SK-N-SH (cell line): Measurements from ENCODE around the gene KDM1A. TPM values are rescaled to one million over a fixed set of nuclear protein-coding genes. Genes with fewer than 3 reads are reported as not detected.

ENCODE experiments used
- CTCF ChIA-PET: fragments of 300-600, 350-600 bp; formaldehyde crosslinking; extraction: SDS; loops from one replicate; lab custom pipeline; 2021; lab: Yijun Ruan, JAX
- POLR2A ChIA-PET: fragments of 350-600 bp; sonication (Branson Sonifier 250); formaldehyde crosslinking; extraction: SDS; loops from one replicate; lab custom pipeline; 2020; ENCODE audit warnings: antibody characterized with exemption, inconsistent platforms; lab: Yijun Ruan, JAX
- DNase-seq: peaks from one replicate; pipeline ENCODE4 v3.0.0; 2012
- H2AFZ ChIP-seq: fragments of 200-600 bp; sonication (generic); 2 replicates; pipeline ENCODE4 v1.8.1; 2016; ENCODE audit warnings: antibody characterized with exemption, mild to moderate bottlenecking, low read depth
- H3F3A ChIP-seq: fragments of 200-600 bp; sonication (generic); replicated peaks from 2 replicates; pipeline ENCODE3; 2016; ENCODE audit warnings: antibody characterized with exemption, mild to moderate bottlenecking; ENCODE audit not compliant: insufficient read depth
- H3K27ac ChIP-seq, 2 experiments: fragments of 200-500 bp in 1 of 2; fragments of 200-600 bp in 1 of 2; sonication (Bioruptor generic) in 1 of 2; sonication (generic), shearing (Covaris generic) in 1 of 2; 2 replicates each; pipeline versions ENCODE4 v1.5.1 to v1.6.1; 2014 to 2016; ENCODE audit warnings: low read depth in 2 of 2, inconsistent platforms in 1 of 2, low read length in 1 of 2, mild to moderate bottlenecking in 1 of 2, mixed read lengths in 1 of 2
- H3K27me3 ChIP-seq: fragments of 200-600 bp; sonication (generic), shearing (Covaris generic); 2 replicates; pipeline ENCODE4 v1.6.1; 2016; ENCODE audit warnings: mixed run types; ENCODE audit not compliant: insufficient read depth
- H3K36me3 ChIP-seq, 2 experiments: fragments of 200-500 bp in 1 of 2; fragments of 200-600 bp in 1 of 2; sonication (Bioruptor generic) in 1 of 2; sonication (generic) in 1 of 2; replicated peaks in 1 of 2; 2 replicates each; pipeline versions ENCODE3 to v1.5.1; 2014 to 2016; ENCODE audit warnings: low read length in 1 of 2, mild to moderate bottlenecking in 1 of 2; ENCODE audit not compliant: insufficient read depth in 2 of 2, control insufficient read depth in 1 of 2
- H3K4me1 ChIP-seq, 2 experiments: fragments of 200-500 bp in 1 of 2; fragments of 200-600 bp in 1 of 2; sonication (Bioruptor generic) in 1 of 2; sonication (generic), shearing (Covaris generic) in 1 of 2; 2 replicates each; pipeline versions ENCODE4 v1.5.1 to v1.6.1; 2014 to 2016; ENCODE audit warnings: low read depth in 1 of 2, low read length in 1 of 2, mixed run types in 1 of 2; ENCODE audit not compliant: insufficient read depth in 2 of 2, control insufficient read depth in 1 of 2
- H3K4me2 ChIP-seq: fragments of 200-600 bp; sonication (generic), shearing (Covaris generic); 2 replicates; pipeline ENCODE4 v1.6.1; 2017; ENCODE audit warnings: mixed run types
- H3K4me3 ChIP-seq, 2 experiments: fragments of 200-500 bp in 1 of 2; fragments of 200-600 bp in 1 of 2; sonication (Bioruptor generic) in 1 of 2; sonication (generic), shearing (Covaris generic) in 1 of 2; 2 replicates each; pipeline versions ENCODE4 v1.5.1 to v1.8.1; 2014 to 2016; ENCODE audit warnings: low read depth in 2 of 2, inconsistent platforms in 1 of 2, low read length in 1 of 2, mild to moderate bottlenecking in 1 of 2, mixed read lengths in 1 of 2, moderate library complexity in 1 of 2
- H3K79me2 ChIP-seq: fragments of 200-600 bp; sonication (generic); 2 replicates; pipeline ENCODE4 v1.8.1; 2017; ENCODE audit warnings: mild to moderate bottlenecking; ENCODE audit not compliant: insufficient read depth
- H3K9ac ChIP-seq: fragments of 200-600 bp; sonication (generic); 2 replicates; pipeline ENCODE4 v1.6.1; 2017; ENCODE audit warnings: mixed run types
- H3K9me2 ChIP-seq: fragments of 200-600 bp; sonication (generic); 2 replicates; pipeline ENCODE4 v1.6.1; 2017; ENCODE audit warnings: mixed run types
- H3K9me3 ChIP-seq: fragments of 200-600 bp; sonication (generic); 2 replicates; pipeline ENCODE4 v1.6.1; 2017; ENCODE audit warnings: mixed run types, mild to moderate bottlenecking, moderate library complexity
- H4K20me1 ChIP-seq: fragments of 200-600 bp; sonication (generic); 2 replicates; pipeline ENCODE4 v1.6.1; 2017; ENCODE audit warnings: mild to moderate bottlenecking, mixed run types; ENCODE audit not compliant: insufficient read depth
- EZH2phosphoT487 ChIP-seq: fragments of 200-600 bp; sonication (generic); IDR thresholded peaks from 2 replicates; pipeline ENCODE4 v1.6.1; 2017; ENCODE audit warnings: low read depth, mixed run types, mild to moderate bottlenecking, antibody characterized with exemption, moderate library complexity, borderline replicate concordance
- FOXM1 ChIP-seq: IDR thresholded peaks from 2 replicates; pipeline ENCODE4 v1.4.0; 2012; ENCODE audit warnings: low read depth, mild to moderate bottlenecking
- GABPA ChIP-seq: IDR thresholded peaks from 2 replicates; pipeline ENCODE4 v1.4.0; 2012; ENCODE audit warnings: low read depth, mild to moderate bottlenecking
- MXI1 ChIP-seq: IDR thresholded peaks from 2 replicates; pipeline ENCODE4 v1.6.1; 2012; ENCODE audit warnings: mild to moderate bottlenecking, low read depth, low read length, improper control_type of control experiment
- NRF1 ChIP-seq: IDR thresholded peaks from 2 replicates; pipeline ENCODE4 v1.6.1; 2012; ENCODE audit warnings: low read depth, mild to moderate bottlenecking, low read length
- RFX5 ChIP-seq: IDR thresholded peaks from 2 replicates; pipeline ENCODE4 v1.6.1; 2012; ENCODE audit warnings: mild to moderate bottlenecking, improper control_type of control experiment, low read length
- RXRA ChIP-seq: IDR thresholded peaks from 2 replicates; pipeline ENCODE4 v1.4.0; 2012; ENCODE audit warnings: low read depth, mild to moderate bottlenecking, borderline replicate concordance
- SMC3 ChIP-seq: IDR thresholded peaks from 2 replicates; pipeline ENCODE4 v1.6.1; 2012; ENCODE audit warnings: low read depth, low read length, improper control_type of control experiment
- TAF1 ChIP-seq: IDR thresholded peaks from 2 replicates; pipeline ENCODE4 v1.6.1; 2012; ENCODE audit warnings: low read depth, mild to moderate bottlenecking, low read length, moderate library complexity, borderline replicate concordance
- TCF12 ChIP-seq: IDR thresholded peaks from 2 replicates; pipeline ENCODE4 v1.4.0; 2012
- YY1 ChIP-seq: IDR thresholded peaks from 2 replicates; pipeline ENCODE4 v1.4.0; 2012; ENCODE audit warnings: low read depth, mild to moderate bottlenecking
- ZBTB33 ChIP-seq: IDR thresholded peaks from 2 replicates; pipeline ENCODE4 v1.4.0; 2012; ENCODE audit warnings: low read depth, borderline replicate concordance
- WGBS: methylation state at CpG from one replicate; pipeline ENCODE4 v1.1.6; 2017; ENCODE audit warnings: low lambda C conversion rate; 5-methylcytosine and 5-hydroxymethylcytosine counted together
- polyA plus RNA-seq, 3 experiments: library from polyadenylated mRNA; depleted of rRNA; stranded (reverse); fragments of >200 nt; gene quantifications; 2 replicates each; pipeline ENCODE4 v1.2.3, GENCODE V29; 2012
- TF ChIP-seq, protein P1 (sequence below): fragments of 200-600 bp; sonication (generic); IDR thresholded peaks from 2 replicates; pipeline ENCODE4 v1.6.1; 2017; ENCODE audit warnings: antibody characterized with exemption, mild to moderate bottlenecking, moderate library complexity
- TF ChIP-seq, protein P2 (sequence below): fragments of 150-350 bp; IDR thresholded peaks from 2 replicates; pipeline ENCODE4 v1.6.1; 2016; ENCODE audit warnings: mild to moderate bottlenecking, low read depth, low read length
- TF ChIP-seq, protein P3 (sequence below): IDR thresholded peaks from 2 replicates; pipeline ENCODE4 v1.4.0; 2012; ENCODE audit warnings: low read depth
- TF ChIP-seq, protein P4 (sequence below): IDR thresholded peaks from 2 replicates; pipeline ENCODE4 v1.6.1; 2012; ENCODE audit warnings: mild to moderate bottlenecking, low read depth, low read length, moderate library complexity

KDM1A gene
- polyA plus RNA-seq, 1 of the 3 experiments (the other 2 are of a cell fraction): 71.0 TPM

DNA sequence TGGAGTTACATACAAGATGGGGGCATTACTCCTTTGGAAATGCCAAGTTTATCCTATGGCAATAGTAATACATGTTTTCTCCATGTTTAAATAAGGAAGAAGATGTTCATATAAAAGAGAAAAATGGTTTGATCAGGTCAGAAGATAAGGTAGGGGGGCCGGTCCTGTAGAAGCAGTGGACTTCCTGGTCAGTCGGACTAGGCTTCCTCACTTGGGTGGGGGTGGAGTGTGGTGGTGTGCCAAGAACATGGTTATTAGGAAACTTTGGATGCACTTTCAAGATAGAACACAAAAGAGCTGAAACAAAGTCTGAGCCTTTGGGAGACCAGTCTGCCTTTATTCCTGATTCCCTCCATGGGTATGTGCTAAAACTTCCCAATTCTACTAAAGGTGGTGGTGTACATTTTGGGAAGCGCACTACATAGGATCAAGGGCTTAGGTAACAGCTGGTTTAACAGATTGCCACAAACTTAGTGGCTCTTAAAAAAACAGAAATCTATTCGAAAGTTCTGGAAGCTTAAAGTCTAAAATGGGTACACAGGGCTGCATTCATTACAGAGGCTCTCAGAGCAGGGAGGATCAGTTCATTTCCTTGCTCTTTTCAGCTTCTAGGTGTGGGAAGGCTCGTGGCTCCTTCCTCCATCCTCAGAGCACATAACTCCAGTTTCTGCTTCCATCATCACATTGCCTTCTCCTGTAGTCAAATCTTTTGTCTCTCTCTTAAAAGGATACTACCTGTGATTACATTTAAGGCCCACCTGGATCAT lies 64.6 kb downstream of the KDM1A start:
- Histone ChIP-seq H3K9ac (no peak overlapping the region), H3F3A (peaks cover 12% of the 10 kb centered on the region), H3K4me1 (no peaks in the 10 kb centered on the region), H3K4me2 (no peak overlapping the region), H4K20me1 (peaks cover 7% of the 10 kb centered on the region), H3K4me3 (no peak overlapping the region), H3K27me3 (no peaks in the 10 kb centered on the region), H3K9me2 (no peaks in the 10 kb centered on the region), H3K79me2 (peaks cover 11% of the 10 kb centered on the region; the same call in 1 of the 2 replicates), H3K36me3 (peaks cover 72 to 99% of the 10 kb centered on the region in 2 experiments), H3K27ac (no peak overlapping the region), H3K9me3 (no peaks in the 10 kb centered on the region), H2AFZ (no peak overlapping the region)
- WGBS: 92% methylated on average over 5 of the region's 5 CpGs
- DNase-seq: no peak
- TF ChIP-seq RXRA: no peak
- ChIA-PET CTCF (interaction anchor here (1.0 to 2.0 kb wide), 2 partner anchors 101 to 107 kb away, joined by 4 to 5 read pairs; no protein-coding TSS in a partner anchor), POLR2A (no interaction called here)

GRCh38 chr1:23084880-23085279 lies 65.6 kb downstream of the KDM1A start:
- peaks cover 62 to 94% of the 10 kb centered on the region in 2 experiments for H3K36me3 ChIP-seq
- POLR2A ChIA-PET: no interaction called here
- TF ChIP-seq SMC3: no peak
- no peak for TF ChIP-seq FOXM1
- TF ChIP-seq TAF1: no peak
- TF ChIP-seq MXI1: no peak
- TF ChIP-seq, protein P1, sequence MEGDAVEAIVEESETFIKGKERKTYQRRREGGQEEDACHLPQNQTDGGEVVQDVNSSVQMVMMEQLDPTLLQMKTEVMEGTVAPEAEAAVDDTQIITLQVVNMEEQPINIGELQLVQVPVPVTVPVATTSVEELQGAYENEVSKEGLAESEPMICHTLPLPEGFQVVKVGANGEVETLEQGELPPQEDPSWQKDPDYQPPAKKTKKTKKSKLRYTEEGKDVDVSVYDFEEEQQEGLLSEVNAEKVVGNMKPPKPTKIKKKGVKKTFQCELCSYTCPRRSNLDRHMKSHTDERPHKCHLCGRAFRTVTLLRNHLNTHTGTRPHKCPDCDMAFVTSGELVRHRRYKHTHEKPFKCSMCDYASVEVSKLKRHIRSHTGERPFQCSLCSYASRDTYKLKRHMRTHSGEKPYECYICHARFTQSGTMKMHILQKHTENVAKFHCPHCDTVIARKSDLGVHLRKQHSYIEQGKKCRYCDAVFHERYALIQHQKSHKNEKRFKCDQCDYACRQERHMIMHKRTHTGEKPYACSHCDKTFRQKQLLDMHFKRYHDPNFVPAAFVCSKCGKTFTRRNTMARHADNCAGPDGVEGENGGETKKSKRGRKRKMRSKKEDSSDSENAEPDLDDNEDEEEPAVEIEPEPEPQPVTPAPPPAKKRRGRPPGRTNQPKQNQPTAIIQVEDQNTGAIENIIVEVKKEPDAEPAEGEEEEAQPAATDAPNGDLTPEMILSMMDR: no peak
- no peak for TF ChIP-seq TCF12
- TF ChIP-seq, protein P2, sequence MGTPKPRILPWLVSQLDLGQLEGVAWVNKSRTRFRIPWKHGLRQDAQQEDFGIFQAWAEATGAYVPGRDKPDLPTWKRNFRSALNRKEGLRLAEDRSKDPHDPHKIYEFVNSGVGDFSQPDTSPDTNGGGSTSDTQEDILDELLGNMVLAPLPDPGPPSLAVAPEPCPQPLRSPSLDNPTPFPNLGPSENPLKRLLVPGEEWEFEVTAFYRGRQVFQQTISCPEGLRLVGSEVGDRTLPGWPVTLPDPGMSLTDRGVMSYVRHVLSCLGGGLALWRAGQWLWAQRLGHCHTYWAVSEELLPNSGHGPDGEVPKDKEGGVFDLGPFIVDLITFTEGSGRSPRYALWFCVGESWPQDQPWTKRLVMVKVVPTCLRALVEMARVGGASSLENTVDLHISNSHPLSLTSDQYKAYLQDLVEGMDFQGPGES: no peak
- TF ChIP-seq GABPA: no peak
- TF ChIP-seq, protein P3, sequence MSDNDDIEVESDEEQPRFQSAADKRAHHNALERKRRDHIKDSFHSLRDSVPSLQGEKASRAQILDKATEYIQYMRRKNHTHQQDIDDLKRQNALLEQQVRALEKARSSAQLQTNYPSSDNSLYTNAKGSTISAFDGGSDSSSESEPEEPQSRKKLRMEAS: no peak
- TF ChIP-seq, protein P4, sequence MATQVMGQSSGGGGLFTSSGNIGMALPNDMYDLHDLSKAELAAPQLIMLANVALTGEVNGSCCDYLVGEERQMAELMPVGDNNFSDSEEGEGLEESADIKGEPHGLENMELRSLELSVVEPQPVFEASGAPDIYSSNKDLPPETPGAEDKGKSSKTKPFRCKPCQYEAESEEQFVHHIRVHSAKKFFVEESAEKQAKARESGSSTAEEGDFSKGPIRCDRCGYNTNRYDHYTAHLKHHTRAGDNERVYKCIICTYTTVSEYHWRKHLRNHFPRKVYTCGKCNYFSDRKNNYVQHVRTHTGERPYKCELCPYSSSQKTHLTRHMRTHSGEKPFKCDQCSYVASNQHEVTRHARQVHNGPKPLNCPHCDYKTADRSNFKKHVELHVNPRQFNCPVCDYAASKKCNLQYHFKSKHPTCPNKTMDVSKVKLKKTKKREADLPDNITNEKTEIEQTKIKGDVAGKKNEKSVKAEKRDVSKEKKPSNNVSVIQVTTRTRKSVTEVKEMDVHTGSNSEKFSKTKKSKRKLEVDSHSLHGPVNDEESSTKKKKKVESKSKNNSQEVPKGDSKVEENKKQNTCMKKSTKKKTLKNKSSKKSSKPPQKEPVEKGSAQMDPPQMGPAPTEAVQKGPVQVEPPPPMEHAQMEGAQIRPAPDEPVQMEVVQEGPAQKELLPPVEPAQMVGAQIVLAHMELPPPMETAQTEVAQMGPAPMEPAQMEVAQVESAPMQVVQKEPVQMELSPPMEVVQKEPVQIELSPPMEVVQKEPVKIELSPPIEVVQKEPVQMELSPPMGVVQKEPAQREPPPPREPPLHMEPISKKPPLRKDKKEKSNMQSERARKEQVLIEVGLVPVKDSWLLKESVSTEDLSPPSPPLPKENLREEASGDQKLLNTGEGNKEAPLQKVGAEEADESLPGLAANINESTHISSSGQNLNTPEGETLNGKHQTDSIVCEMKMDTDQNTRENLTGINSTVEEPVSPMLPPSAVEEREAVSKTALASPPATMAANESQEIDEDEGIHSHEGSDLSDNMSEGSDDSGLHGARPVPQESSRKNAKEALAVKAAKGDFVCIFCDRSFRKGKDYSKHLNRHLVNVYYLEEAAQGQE: no peak
- TF ChIP-seq EZH2phosphoT487: no peak
- TF ChIP-seq NRF1: no peak
- TF ChIP-seq ZBTB33: no peak
- TF ChIP-seq YY1: no peak
- TF ChIP-seq RFX5: no peak

More at GRCh38 chr1:23084880-23085279, 65.6 kb downstream of the KDM1A start:
- Histone ChIP-seq H3K9ac (no peak overlapping the region), H3K4me3 (no peak overlapping the region), H3K9me3 (no peaks in the 10 kb centered on the region), H3K4me2 (no peak overlapping the region), H3K9me2 (no peaks in the 10 kb centered on the region), H3K27ac (no peak overlapping the region), H3K4me1 (no peaks in the 10 kb centered on the region), H3K79me2 (peaks cover 11% of the 10 kb centered on the region; the same call in 1 of the 2 replicates), H4K20me1 (peaks cover 13% of the 10 kb centered on the region), H2AFZ (no peak overlapping the region), H3K27me3 (no peaks in the 10 kb centered on the region), H3F3A (peaks cover 9% of the 10 kb centered on the region)
- CTCF ChIA-PET: interaction anchor here (0.6 to 3.7 kb wide), 6 partner anchors 10 to 108 kb away, joined by 3 to 25 read pairs (median 5); no protein-coding TSS in a partner anchor
- 95% methylated on average over 8 of the region's 8 CpGs for WGBS
- DNase-seq: no peak
